HEK293T (cell line): ENCODE data around the gene HSD17B4.
"Not testable (repeated sequence)": the region's sequence is repeated elsewhere in the genome, so short reads cannot be mapped to it uniquely, and the experiment has no call there.

Source experiments
- CTCF ChIA-PET: fragments of 350-600 bp; formaldehyde crosslinking; extraction: SDS; loops from one replicate; lab custom pipeline; 2021; ENCODE audit warnings: antibody characterized with exemption, inconsistent platforms; lab: Yijun Ruan, JAX
- POLR2A ChIA-PET: fragments of 350-600 bp; formaldehyde crosslinking; extraction: SDS; loops from one replicate; lab custom pipeline; 2020; ENCODE audit warnings: antibody characterized with exemption, inconsistent platforms; lab: Yijun Ruan, JAX
- DNase-seq: peaks from one replicate; pipeline ENCODE4 v3.0.0; 2012; ENCODE audit warnings: mixed read lengths; ENCODE audit errors: extremely low spot score
- ARNT ChIP-seq: fragments of 450-650 bp; IDR thresholded peaks from 2 replicates; pipeline ENCODE4 v1.6.1; 2017; ENCODE audit warnings: mild to moderate bottlenecking
- BHLHE40 ChIP-seq: fragments of 450-650 bp; IDR thresholded peaks from 2 replicates; pipeline ENCODE4 v1.6.1; 2016; ENCODE audit warnings: mild to moderate bottlenecking, moderate library complexity, borderline replicate concordance
- CTBP1 ChIP-seq: fragments of 450-650 bp; IDR thresholded peaks from 2 replicates; pipeline ENCODE4 v1.6.1; 2016; ENCODE audit warnings: borderline replicate concordance
- ELF4 ChIP-seq: fragments of 450-650 bp; IDR thresholded peaks from 2 replicates; pipeline ENCODE4 v1.6.1; 2017; ENCODE audit warnings: antibody characterized with exemption
- FOXA1 ChIP-seq: fragments of 450-650 bp; IDR thresholded peaks from 2 replicates; pipeline ENCODE4 v1.6.1; 2016; ENCODE audit warnings: mild to moderate bottlenecking
- FOXK2 ChIP-seq: fragments of 450-650 bp; IDR thresholded peaks from 2 replicates; pipeline ENCODE4 v1.6.1; 2016; ENCODE audit warnings: mild to moderate bottlenecking
- FOXM1 ChIP-seq: fragments of 450-650 bp; IDR thresholded peaks from 2 replicates; pipeline ENCODE4 v1.6.1; 2017; ENCODE audit warnings: mild to moderate bottlenecking, borderline replicate concordance
- HDGF ChIP-seq: fragments of 450-650 bp; IDR thresholded peaks from 2 replicates; pipeline ENCODE4 v1.6.1; 2017; ENCODE audit warnings: antibody characterized with exemption, borderline replicate concordance
- L3MBTL2 ChIP-seq: fragments of 450-650 bp; conservative IDR thresholded peaks from 2 replicates; pipeline ENCODE4 v1.6.1; 2016; ENCODE audit warnings: mild to moderate bottlenecking
- LEF1 ChIP-seq: fragments of 450-650 bp; IDR thresholded peaks from 2 replicates; pipeline ENCODE4 v1.6.1; 2017; ENCODE audit warnings: mild to moderate bottlenecking, borderline replicate concordance
- NFRKB ChIP-seq: fragments of 450-650 bp; IDR thresholded peaks from 2 replicates; pipeline ENCODE4 v1.6.1; 2016; ENCODE audit warnings: mild to moderate bottlenecking, moderate library complexity
- PKNOX1 ChIP-seq: fragments of 450-650 bp; IDR thresholded peaks from 2 replicates; pipeline ENCODE4 v1.6.1; 2016
- SP1 ChIP-seq: fragments of 450-650 bp; IDR thresholded peaks from 2 replicates; pipeline ENCODE4 v1.6.1; 2017
- SUZ12 ChIP-seq: fragments of 450-650 bp; IDR thresholded peaks from 2 replicates; pipeline ENCODE4 v1.6.1; 2016; ENCODE audit warnings: mild to moderate bottlenecking
- TARDBP ChIP-seq: fragments of 450-650 bp; IDR thresholded peaks from 2 replicates; pipeline ENCODE4 v1.6.1; 2016
- ZNF384 ChIP-seq: fragments of 450-650 bp; IDR thresholded peaks from 2 replicates; pipeline ENCODE4 v1.6.1; 2016

The HSD17B4 gene

GRCh38 chr5:119483155-119483554 lies 30.9 kb downstream of the HSD17B4 start:
- ChIA-PET POLR2A (no interaction called here), CTCF (no interaction called here)

GRCh38 chr5:119484884-119485283 lies 32.6 kb downstream of the HSD17B4 start:
- no peak for DNase-seq
- TF ChIP-seq SP1: no peak
- TF ChIP-seq FOXA1: no peak
- TF ChIP-seq SUZ12: no peak
- no peak for TF ChIP-seq L3MBTL2
- no peak for TF ChIP-seq BHLHE40
- no peak for TF ChIP-seq ZNF384
- TF ChIP-seq ARNT: no peak
- no peak for TF ChIP-seq FOXK2
- no peak for TF ChIP-seq TARDBP
- no peak for TF ChIP-seq FOXM1
- TF ChIP-seq CTBP1: no peak
- ChIA-PET CTCF (no interaction called here), POLR2A (interaction anchor here (0.6 kb wide), 1 partner anchor 63 kb away, joined by 3 read pairs; no protein-coding TSS in a partner anchor)

More at GRCh38 chr5:119483155-119483554, 30.9 kb downstream of the HSD17B4 start:
- DNase-seq: no peak
- no peak for TF ChIP-seq LEF1
- no peak for TF ChIP-seq L3MBTL2
- TF ChIP-seq FOXA1: no peak
- TF ChIP-seq HDGF: no peak

GRCh38 chr5:119501671-119502179 lies 49.4 kb downstream of the HSD17B4 start:
- ChIA-PET POLR2A (no interaction called here), CTCF (no interaction called here)
- TF ChIP-seq BHLHE40 (no peak), HDGF (no peak), LEF1 (no peak), ELF4 (no peak), TARDBP (no peak), SUZ12 (no peak), ZNF384 (no peak), CTBP1 (no peak), ARNT (no peak), NFRKB (no peak), FOXA1 (no peak), PKNOX1 (no peak), FOXM1 (no peak), L3MBTL2 (no peak)
- no peak for DNase-seq

GRCh38 chr5:119503939-119504338 lies 51.6 kb downstream of the HSD17B4 start:
- POLR2A ChIA-PET, CTCF ChIA-PET, DNase-seq: not testable (repeated sequence)

GRCh38 chr5:119512277-119512676 lies 60.0 kb downstream of the HSD17B4 start:
- DNase-seq: no peak
- ChIA-PET CTCF (no interaction called here), POLR2A (no interaction called here)
- TF ChIP-seq SUZ12: no peak

GRCh38 chr5:119515192-119515591 lies 62.9 kb downstream of the HSD17B4 start:
- CTCF ChIA-PET: no interaction called here
- DNase-seq: no peak
- TF ChIP-seq FOXA1 (no peak), ELF4 (no peak), BHLHE40 (no peak), CTBP1 (no peak), SP1 (no peak)
- POLR2A ChIA-PET: no interaction called here

- POLR2A ChIA-PET, CTCF ChIA-PET, DNase-seq: not testable (repeated sequence)
Measured at GRCh38 chr5:119517115-119517514, 64.8 kb downstream of the HSD17B4 start.

GRCh38 chr5:119521232-119521631 lies 68.9 kb downstream of the HSD17B4 start:
- TF ChIP-seq LEF1 (no peak), ELF4 (no peak), ZNF384 (no peak), FOXM1 (no peak), SP1 (no peak), ARNT (no peak), HDGF (no peak), TARDBP (no peak), FOXK2 (no peak), SUZ12 (no peak), NFRKB (no peak), PKNOX1 (no peak), L3MBTL2 (no peak), BHLHE40 (no peak), CTBP1 (no peak), FOXA1 (no peak)
- ChIA-PET POLR2A (no interaction called here), CTCF (no interaction called here)
- no peak for DNase-seq
